Glutamatergic neuron (in vitro differentiated cells): ENCODE data around the gene PLPP3. TPM values are rescaled to one million over a fixed set of nuclear protein-coding genes. Genes with fewer than 3 reads are reported as not detected.

ENCODE experiments used
- DNase-seq: peaks from one replicate; pipeline ENCODE4 v3.0.0; 2022
- H3K27ac Mint-ChIP-seq: one replicate; pipeline ENCODE4 v1.8.0; 2020; ENCODE audit warnings: mild to moderate bottlenecking, mixed read lengths, inconsistent platforms; ENCODE audit not compliant: unreplicated experiment
- H3K27me3 Mint-ChIP-seq: one replicate; pipeline ENCODE4 v1.8.0; 2020; ENCODE audit warnings: mild to moderate bottlenecking, moderate library complexity, mixed read lengths, inconsistent platforms; ENCODE audit not compliant: unreplicated experiment
- H3K36me3 Mint-ChIP-seq: one replicate; pipeline ENCODE4 v1.8.0; 2020; ENCODE audit warnings: mild to moderate bottlenecking, mixed read lengths, inconsistent platforms; ENCODE audit not compliant: unreplicated experiment
- H3K4me1 Mint-ChIP-seq: one replicate; pipeline ENCODE4 v1.8.0; 2020; ENCODE audit warnings: mild to moderate bottlenecking, low read depth, mixed read lengths, inconsistent platforms; ENCODE audit not compliant: unreplicated experiment
- H3K4me3 Mint-ChIP-seq: one replicate; pipeline ENCODE4 v1.8.0; 2020; ENCODE audit warnings: mild to moderate bottlenecking, mixed read lengths, inconsistent platforms; ENCODE audit not compliant: unreplicated experiment
- H3K9me3 Mint-ChIP-seq: one replicate; pipeline ENCODE4 v1.8.0; 2020; ENCODE audit warnings: mild to moderate bottlenecking, moderate library complexity, mixed read lengths, inconsistent platforms; ENCODE audit not compliant: unreplicated experiment
- total RNA-seq: library from RNA; stranded (reverse); fragmentation: NEBNext Ultra II Directional; extraction: Animal tissue kit (Norgen Biotek cat#: 25700); gene quantifications from one replicate; pipeline ENCODE4 v1.2.1, GENCODE V29; 2021; ENCODE audit not compliant: unreplicated experiment
- TF ChIP-seq, protein P1 (sequence below): fragments of 200-600 bp; sonication (generic); IDR thresholded peaks from one replicate; pipeline ENCODE4 v1.5.0; 2021; ENCODE audit not compliant: partially characterized antibody, unreplicated experiment

PLPP3 gene
- total RNA-seq, 1 donor from 2014 or later, result 11.7 TPM

DNA sequence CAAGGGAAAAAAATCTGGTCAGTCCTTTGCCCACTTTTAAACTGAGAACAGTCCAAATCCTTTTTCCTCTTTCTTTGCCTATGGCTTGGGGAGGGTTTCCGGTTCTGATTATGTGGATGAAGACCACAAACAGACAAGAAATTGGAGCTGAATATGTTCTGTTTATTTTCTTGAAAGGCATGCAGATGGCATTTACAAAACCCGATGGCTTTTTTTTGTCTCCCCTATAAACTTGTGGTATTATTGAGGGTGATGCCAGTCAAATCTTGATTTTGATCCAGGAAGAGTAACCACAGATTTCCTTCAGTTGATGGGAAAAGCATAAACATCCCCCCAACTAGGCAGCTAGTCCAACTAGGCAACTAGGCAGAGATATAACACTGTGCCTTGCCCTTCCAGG, 38.9 kb downstream of the PLPP3 start:
- Mint-ChIP-seq H3K27me3 (peaks cover 2% of the 10 kb centered on the region), H3K9me3 (no peaks in the 10 kb centered on the region), H3K4me1 (peaks cover 15% of the 10 kb centered on the region), H3K36me3 (no peaks in the 10 kb centered on the region), H3K27ac (no peak overlapping the region), H3K4me3 (no peak overlapping the region)
- TF ChIP-seq, protein P1, sequence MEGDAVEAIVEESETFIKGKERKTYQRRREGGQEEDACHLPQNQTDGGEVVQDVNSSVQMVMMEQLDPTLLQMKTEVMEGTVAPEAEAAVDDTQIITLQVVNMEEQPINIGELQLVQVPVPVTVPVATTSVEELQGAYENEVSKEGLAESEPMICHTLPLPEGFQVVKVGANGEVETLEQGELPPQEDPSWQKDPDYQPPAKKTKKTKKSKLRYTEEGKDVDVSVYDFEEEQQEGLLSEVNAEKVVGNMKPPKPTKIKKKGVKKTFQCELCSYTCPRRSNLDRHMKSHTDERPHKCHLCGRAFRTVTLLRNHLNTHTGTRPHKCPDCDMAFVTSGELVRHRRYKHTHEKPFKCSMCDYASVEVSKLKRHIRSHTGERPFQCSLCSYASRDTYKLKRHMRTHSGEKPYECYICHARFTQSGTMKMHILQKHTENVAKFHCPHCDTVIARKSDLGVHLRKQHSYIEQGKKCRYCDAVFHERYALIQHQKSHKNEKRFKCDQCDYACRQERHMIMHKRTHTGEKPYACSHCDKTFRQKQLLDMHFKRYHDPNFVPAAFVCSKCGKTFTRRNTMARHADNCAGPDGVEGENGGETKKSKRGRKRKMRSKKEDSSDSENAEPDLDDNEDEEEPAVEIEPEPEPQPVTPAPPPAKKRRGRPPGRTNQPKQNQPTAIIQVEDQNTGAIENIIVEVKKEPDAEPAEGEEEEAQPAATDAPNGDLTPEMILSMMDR, result no peak
- no peak for DNase-seq

DNA sequence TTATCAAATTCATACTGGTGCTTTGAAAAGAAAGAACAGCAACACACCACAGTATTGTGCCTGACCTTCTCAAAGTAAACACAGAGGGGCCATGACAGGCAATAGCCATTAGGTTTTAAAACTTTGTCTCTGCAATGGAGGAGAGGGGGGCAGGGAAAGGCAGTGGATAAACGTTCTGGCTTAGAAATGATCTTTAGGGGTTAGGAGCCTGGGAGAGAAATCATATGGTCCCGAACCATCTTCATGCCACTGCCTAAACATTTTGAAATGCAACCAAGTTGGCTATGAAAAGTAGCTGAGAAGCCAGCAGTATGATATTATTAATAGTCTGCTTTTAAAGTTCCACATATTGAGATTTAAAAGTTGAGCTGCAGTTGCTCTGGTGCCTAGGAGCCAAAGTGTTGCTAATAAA, 39.8 kb downstream of the PLPP3 start:
- H3K9me3 Mint-ChIP-seq, result no peaks in the 10 kb centered on the region
- no peak overlapping the region for H3K4me3 Mint-ChIP-seq
- H3K27me3 Mint-ChIP-seq, result peaks cover 2% of the 10 kb centered on the region
- H3K27ac Mint-ChIP-seq, result no peak overlapping the region
- H3K4me1 Mint-ChIP-seq, result peaks cover 23% of the 10 kb centered on the region
- DNase-seq, result no peak
- TF ChIP-seq, protein P1, result no peak
- H3K36me3 Mint-ChIP-seq, result no peaks in the 10 kb centered on the region

DNA sequence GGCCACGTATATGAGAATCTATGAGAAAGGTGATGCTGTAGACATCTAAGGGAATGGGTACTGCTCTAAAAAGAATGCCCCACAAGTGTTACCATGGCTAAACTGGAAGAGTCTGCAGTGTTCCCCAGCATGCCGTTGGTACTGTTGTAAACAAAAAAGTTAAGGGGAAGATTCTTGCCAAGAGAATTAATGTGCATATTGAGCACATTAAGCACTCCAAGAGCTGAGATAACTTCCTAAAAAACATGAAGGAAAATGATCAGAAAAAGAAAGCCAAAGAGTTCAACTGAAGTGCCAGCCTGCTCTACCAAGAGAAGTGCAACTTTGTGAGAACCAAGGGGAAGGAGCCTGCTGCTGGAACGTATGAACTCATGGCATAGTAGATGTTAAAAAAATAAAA, 40.8 kb downstream of the PLPP3 start:
- H3K36me3 Mint-ChIP-seq, result no peaks in the 10 kb centered on the region
- H3K9me3 Mint-ChIP-seq, result no peaks in the 10 kb centered on the region
- H3K4me1 Mint-ChIP-seq, result peaks cover 26% of the 10 kb centered on the region
- TF ChIP-seq, protein P1, result no peak
- peaks cover 2% of the 10 kb centered on the region for H3K27me3 Mint-ChIP-seq
- no peak for DNase-seq
- H3K27ac Mint-ChIP-seq, result no peak overlapping the region
- H3K4me3 Mint-ChIP-seq, result no peak overlapping the region

DNA sequence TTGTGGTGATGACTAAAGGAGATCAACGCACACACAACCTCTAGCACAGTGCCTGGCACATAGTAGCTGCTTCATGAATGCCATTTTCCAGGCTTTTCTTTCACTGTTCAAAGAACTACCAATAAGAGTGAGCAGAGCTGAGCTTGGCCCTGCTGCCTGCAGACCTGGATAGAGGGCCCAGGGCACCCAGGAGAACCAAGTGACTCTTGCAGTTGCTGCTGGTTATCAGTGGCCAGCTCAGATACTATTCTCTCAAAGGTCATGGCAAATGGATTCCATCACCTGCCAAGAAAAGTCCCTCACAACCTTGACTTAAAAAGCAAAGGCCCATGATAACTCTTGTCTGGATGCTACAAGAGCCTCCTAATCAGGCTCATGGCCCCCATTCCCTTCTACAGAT, 41.7 kb downstream of the PLPP3 start:
- Mint-ChIP-seq H3K4me1 (peaks cover 28% of the 10 kb centered on the region), H3K27ac (no peak overlapping the region), H3K27me3 (peaks cover 2% of the 10 kb centered on the region), H3K36me3 (no peaks in the 10 kb centered on the region), H3K4me3 (no peak overlapping the region), H3K9me3 (no peaks in the 10 kb centered on the region)
- DNase-seq, result no peak
- TF ChIP-seq, protein P1, result no peak

DNA sequence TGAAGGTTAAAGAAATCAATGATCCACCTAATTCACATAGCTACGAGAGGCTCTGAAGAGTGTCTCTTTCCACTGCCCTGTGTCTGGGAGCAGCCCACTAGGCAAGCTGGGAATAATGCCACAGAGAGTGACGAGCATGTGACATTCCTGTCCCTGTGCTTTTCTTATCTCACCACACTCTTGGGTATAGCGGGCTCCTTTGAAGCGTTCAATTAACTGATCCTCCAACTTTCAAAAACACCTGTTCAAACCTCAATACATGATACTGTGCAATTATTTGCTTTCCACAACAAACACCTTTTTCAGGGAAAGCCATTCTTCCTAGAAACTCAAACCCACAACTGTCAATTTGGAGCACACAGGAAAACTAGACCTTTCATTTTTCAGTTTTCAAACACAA, 43.4 kb downstream of the PLPP3 start:
- no peak overlapping the region for H3K27ac Mint-ChIP-seq

More for the DNA sequence above, 43.4 kb downstream of the PLPP3 start:
- TF ChIP-seq, protein P1, result no peak
- no peak for DNase-seq
- Mint-ChIP-seq H3K27me3 (peaks cover 2% of the 10 kb centered on the region), H3K9me3 (no peaks in the 10 kb centered on the region), H3K4me1 (peaks cover 18% of the 10 kb centered on the region), H3K4me3 (no peak overlapping the region), H3K36me3 (no peaks in the 10 kb centered on the region)
